ENCODE measurements around the gene MDH1B.

DNA sequence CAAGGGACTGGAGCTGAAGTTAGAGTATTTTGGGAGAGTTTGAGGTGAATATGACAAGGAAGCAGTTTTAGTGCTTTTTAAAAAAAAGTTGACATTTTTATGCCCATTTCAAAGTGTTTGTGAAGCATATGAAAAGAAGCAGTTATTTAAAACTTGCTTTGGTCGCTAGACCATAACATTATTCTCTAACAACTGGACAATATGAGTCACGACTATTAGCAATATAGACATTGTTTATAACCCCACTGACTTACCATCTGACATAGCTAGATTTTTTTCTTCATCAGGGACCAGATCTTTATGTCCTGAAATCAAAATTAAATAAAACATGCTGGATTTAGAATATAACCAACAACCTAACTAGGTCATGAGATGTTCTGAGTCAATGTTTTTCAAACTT is 24.3 kb downstream of the MDH1B start:
- TF ChIP-seq, protein P1, sequence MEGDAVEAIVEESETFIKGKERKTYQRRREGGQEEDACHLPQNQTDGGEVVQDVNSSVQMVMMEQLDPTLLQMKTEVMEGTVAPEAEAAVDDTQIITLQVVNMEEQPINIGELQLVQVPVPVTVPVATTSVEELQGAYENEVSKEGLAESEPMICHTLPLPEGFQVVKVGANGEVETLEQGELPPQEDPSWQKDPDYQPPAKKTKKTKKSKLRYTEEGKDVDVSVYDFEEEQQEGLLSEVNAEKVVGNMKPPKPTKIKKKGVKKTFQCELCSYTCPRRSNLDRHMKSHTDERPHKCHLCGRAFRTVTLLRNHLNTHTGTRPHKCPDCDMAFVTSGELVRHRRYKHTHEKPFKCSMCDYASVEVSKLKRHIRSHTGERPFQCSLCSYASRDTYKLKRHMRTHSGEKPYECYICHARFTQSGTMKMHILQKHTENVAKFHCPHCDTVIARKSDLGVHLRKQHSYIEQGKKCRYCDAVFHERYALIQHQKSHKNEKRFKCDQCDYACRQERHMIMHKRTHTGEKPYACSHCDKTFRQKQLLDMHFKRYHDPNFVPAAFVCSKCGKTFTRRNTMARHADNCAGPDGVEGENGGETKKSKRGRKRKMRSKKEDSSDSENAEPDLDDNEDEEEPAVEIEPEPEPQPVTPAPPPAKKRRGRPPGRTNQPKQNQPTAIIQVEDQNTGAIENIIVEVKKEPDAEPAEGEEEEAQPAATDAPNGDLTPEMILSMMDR (IDR thresholded peaks at IDR 0.05) = no peak
- no peak for TF ChIP-seq POLR2AphosphoS5 (IDR thresholded peaks at IDR 0.05; ENCODE audit: insufficient read depth in 1 of 2, low read depth in 1 of 2)

Measured in vagina (tissue), 2 donors.